HL-60 (cell line): Measurements from ENCODE around the gene POLR2F.

Source experiments
- DNase-seq, 2 experiments: peaks; one replicate each; pipeline ENCODE4 v3.0.0-alpha.2; 2010 to 2020; ENCODE audit warnings: low read depth in 1 of 2, low spot score in 1 of 2
- H3K27ac ChIP-seq: fragments of 250-450 bp; sonication (Bioruptor Pico); replicated peaks from 2 replicates; pipeline ENCODE4 v1.5.1; 2020; ENCODE audit warnings: mild to moderate bottlenecking, moderate library complexity
- H3K27me3 ChIP-seq: fragments of 250-450 bp; sonication (Bioruptor Pico); 2 replicates; pipeline ENCODE4 v1.5.1; 2021; ENCODE audit warnings: mild to moderate bottlenecking, moderate library complexity; ENCODE audit not compliant: insufficient read depth, poor library complexity, severe bottlenecking
- H3K4me3 ChIP-seq: replicated peaks from 2 replicates; pipeline ENCODE4 v1.5.1; 2011; ENCODE audit warnings: mild to moderate bottlenecking, control low read depth, low read length; ENCODE audit not compliant: insufficient read depth
- CTCF ChIP-seq: IDR thresholded peaks from one replicate; pipeline ENCODE4 v1.5.1; 2011; ENCODE audit warnings: low read length, control low read depth, inconsistent platforms; ENCODE audit not compliant: insufficient read depth
- GABPA ChIP-seq: IDR thresholded peaks from 2 replicates; pipeline ENCODE4 v1.6.1; 2012; ENCODE audit warnings: low read depth
- POLR2AphosphoS5 ChIP-seq: IDR thresholded peaks from 2 replicates; pipeline ENCODE4 v1.6.1; 2012; ENCODE audit warnings: low read depth
- SPI1 ChIP-seq: IDR thresholded peaks from 2 replicates; pipeline ENCODE4 v1.6.1; 2012; ENCODE audit warnings: low read depth, mild to moderate bottlenecking, borderline replicate concordance
- TF ChIP-seq, protein P1 (sequence below): IDR thresholded peaks from 2 replicates; pipeline ENCODE4 v1.6.1; 2012; ENCODE audit warnings: low read depth; ENCODE audit not compliant: insufficient replicate concordance

Gene POLR2F

DNA sequence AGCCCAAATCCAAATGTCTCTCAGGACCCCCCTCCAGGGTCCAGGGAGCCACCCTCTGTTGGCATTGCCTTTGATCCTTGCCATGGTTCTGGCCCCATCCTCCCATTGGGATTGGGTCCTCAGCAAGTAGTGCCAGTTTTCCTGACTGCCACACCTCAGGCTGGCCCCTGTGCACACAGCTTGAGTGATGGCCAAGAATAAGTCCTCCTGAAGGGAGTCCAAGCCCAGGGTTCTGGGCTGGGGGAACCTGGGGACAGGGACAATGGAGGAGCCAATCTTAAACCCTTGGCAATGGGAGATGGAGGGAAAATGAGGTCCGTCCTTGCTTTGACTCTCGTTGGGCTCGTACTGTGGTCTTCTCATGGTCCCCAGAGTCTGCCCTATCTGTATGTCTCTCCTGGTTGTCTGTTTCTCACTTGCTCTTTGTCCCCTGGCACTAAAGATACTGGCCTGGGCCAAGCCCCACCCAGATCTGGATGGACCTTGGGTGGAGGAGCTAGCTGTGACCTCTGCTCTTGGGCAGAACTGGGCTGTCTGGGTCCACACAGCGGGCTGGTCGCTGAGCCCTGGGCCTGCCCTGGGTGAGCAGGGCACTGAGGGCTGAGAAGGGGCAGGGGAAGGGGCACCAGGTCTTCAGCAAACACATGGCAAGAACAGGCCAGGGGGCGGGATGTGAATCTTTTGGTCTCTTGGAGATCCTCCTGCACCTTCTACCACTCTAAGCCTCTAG lies 27.9 kb downstream of the POLR2F start:
- DNase-seq, result no peak
- no peaks in the 10 kb centered on the region for H3K27me3 ChIP-seq
- no peak overlapping the region for H3K27ac ChIP-seq
- TF ChIP-seq CTCF, result no peak
- TF ChIP-seq GABPA, result no peak
- no peak for TF ChIP-seq SPI1
- TF ChIP-seq, protein P1, sequence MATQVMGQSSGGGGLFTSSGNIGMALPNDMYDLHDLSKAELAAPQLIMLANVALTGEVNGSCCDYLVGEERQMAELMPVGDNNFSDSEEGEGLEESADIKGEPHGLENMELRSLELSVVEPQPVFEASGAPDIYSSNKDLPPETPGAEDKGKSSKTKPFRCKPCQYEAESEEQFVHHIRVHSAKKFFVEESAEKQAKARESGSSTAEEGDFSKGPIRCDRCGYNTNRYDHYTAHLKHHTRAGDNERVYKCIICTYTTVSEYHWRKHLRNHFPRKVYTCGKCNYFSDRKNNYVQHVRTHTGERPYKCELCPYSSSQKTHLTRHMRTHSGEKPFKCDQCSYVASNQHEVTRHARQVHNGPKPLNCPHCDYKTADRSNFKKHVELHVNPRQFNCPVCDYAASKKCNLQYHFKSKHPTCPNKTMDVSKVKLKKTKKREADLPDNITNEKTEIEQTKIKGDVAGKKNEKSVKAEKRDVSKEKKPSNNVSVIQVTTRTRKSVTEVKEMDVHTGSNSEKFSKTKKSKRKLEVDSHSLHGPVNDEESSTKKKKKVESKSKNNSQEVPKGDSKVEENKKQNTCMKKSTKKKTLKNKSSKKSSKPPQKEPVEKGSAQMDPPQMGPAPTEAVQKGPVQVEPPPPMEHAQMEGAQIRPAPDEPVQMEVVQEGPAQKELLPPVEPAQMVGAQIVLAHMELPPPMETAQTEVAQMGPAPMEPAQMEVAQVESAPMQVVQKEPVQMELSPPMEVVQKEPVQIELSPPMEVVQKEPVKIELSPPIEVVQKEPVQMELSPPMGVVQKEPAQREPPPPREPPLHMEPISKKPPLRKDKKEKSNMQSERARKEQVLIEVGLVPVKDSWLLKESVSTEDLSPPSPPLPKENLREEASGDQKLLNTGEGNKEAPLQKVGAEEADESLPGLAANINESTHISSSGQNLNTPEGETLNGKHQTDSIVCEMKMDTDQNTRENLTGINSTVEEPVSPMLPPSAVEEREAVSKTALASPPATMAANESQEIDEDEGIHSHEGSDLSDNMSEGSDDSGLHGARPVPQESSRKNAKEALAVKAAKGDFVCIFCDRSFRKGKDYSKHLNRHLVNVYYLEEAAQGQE, result no peak
- no peak overlapping the region for H3K4me3 ChIP-seq

- Histone ChIP-seq H3K27me3 (no peaks in the 10 kb centered on the region), H3K27ac (no peak overlapping the region), H3K4me3 (no peak overlapping the region)
- TF ChIP-seq, protein P1, result no peak
- TF ChIP-seq GABPA (no peak), POLR2AphosphoS5 (no peak)
- no peak for DNase-seq
Observed at GRCh38 chr22:37982151-37982785, 28.8 kb downstream of the POLR2F start.

DNA sequence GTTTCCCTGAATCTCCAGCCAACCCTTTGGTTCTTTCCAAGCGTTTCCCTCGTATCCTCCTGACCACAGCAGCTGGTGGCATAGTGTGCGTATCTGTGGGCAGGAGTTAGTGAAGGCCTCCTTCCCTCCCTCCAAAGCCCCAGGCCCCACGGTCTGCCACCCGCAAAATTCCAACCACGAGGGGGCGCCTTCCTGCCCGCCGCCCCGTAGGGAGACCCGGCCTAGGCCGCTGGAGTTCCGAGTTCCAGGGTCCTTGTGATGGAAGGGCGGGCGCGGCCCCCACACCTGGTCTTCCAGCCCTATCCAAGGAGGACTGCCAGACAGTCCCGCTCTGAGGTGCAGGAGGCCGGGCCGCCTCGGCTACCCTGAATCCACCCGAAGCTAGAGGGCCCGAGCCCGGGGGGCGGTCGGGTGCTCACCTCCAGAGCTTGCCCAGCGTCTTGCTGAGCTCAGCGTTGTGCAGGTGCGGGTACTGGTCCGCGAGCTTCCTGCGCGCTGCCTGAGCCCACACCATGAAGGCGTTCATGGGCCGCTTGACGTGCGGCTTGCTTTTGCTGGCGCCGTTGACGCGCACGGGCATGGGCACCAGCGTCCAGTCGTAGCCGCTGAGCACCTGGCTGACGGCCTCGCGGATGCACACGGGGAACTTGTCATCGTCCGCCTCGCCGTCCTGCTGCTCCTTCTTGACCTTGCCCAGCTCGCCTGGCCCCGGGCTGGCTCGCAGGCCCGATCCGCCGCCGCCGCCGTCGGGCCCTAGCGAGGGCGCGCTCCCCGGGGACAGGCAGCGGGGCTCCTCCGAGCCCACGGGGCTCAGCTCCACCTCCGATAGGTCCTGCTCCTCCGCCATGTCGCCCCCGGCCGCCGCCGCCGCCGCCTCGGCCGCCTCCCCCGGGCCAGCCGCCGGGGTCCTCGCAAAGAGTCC lies 29.7 kb downstream of the POLR2F start:
- Histone ChIP-seq H3K27me3 (no peaks in the 10 kb centered on the region), H3K4me3 (no peak overlapping the region), H3K27ac (no peak overlapping the region)
- DNase-seq, result no peak
- TF ChIP-seq SPI1 (no peak), POLR2AphosphoS5 (no peak), GABPA (no peak), CTCF (no peak)
- TF ChIP-seq, protein P1, result no peak
